ENCODE measurements around the gene APOL2. TPM values are rescaled to one million over a fixed set of nuclear protein-coding genes. Genes with fewer than 3 reads are reported as not detected.
A peak's percentile ranks its signal among the peaks of the same experiment; 100 is the strongest.
"Not testable (repeated sequence)": the region's sequence is repeated elsewhere in the genome, so short reads cannot be mapped to it uniquely, and the experiment has no call there.

Gene APOL2
- total RNA-seq, 2 experiments from 2014 or later: 11.8 to 12.4 TPM

GRCh38 chr22:36253523-36254490, 14.5 kb upstream of the APOL2 start:
- Histone ChIP-seq H3K27ac (ENCODE audit: low read depth, low read length, poor library complexity, severe bottlenecking) (no peak overlapping the region), H3K4me3 (ENCODE audit: low read depth, low read length, poor library complexity, severe bottlenecking) (no peak overlapping the region), H3K4me1 (ENCODE audit: insufficient read depth, low read length, poor library complexity, severe bottlenecking) (peaks cover 15% of the 10 kb centered on the region), H3K9me2 (ENCODE audit: insufficient read depth, low read length) (no peaks in the 10 kb centered on the region), H3K79me2 (ENCODE audit: insufficient read depth, low read depth, low read length) (no peaks in the 10 kb centered on the region), H3K4me2 (ENCODE audit: low read length) (peak overlapping the region; percentile 54), H2AFZ (ENCODE audit: low read length) (peak overlapping the region; percentile 58; the same call in 1 of the 2 replicates), H4K20me1 (ENCODE audit: insufficient read depth, low read length) (no peaks in the 10 kb centered on the region), H3K9me3 (ENCODE audit: low read length) (peaks cover 10% of the 10 kb centered on the region; the same call in 1 of the 2 replicates), H3K36me3 (ENCODE audit: insufficient read depth, low read length) (no peaks in the 10 kb centered on the region)
- intact Hi-C loops (cut with micrococcal nuclease; ENCODE audit: unreplicated experiment): no loop called here
- POLR2A ChIA-PET: interaction anchor here (0.9 to 1.7 kb wide), 2 partner anchors 11 to 16 kb away, joined by 5 read pairs; no protein-coding TSS in a partner anchor
- TF ChIP-seq CTCF (conservative IDR thresholded peaks at IDR 0.05; ENCODE audit: low read length) (no peak), EZH2phosphoT487 (IDR thresholded peaks at IDR 0.05; ENCODE audit: borderline replicate concordance, low read depth, low read length) (no peak)
- CTCF ChIA-PET (ENCODE audit: unreplicated experiment): no interaction called here
- DNase-seq (ENCODE audit: low spot score): no peak
- BruUV-seq (replicated peaks): no TSS peak

- Histone ChIP-seq H3K36me3 (ENCODE audit: insufficient read depth, low read length) (no peaks in the 10 kb centered on the region), H3K9me2 (ENCODE audit: insufficient read depth, low read length) (no peaks in the 10 kb centered on the region), H3K9me3 (ENCODE audit: low read length) (peaks cover 19% of the 10 kb centered on the region), H3K4me3 (ENCODE audit: low read depth, low read length, poor library complexity, severe bottlenecking) (peak within 1 kb of the TSS; percentile 1), H3K27ac (ENCODE audit: low read depth, low read length, poor library complexity, severe bottlenecking) (no peak within 1 kb of the TSS), H3K4me1 (ENCODE audit: insufficient read depth, low read length, poor library complexity, severe bottlenecking) (peaks cover 6% of the 10 kb centered on the region), H3K79me2 (ENCODE audit: insufficient read depth, low read depth, low read length) (no peaks in the 10 kb centered on the region), H2AFZ (ENCODE audit: low read length) (peak within 1 kb of the TSS; percentile 58; the same call in 1 of the 2 replicates), H4K20me1 (ENCODE audit: insufficient read depth, low read length) (no peaks in the 10 kb centered on the region), H3K4me2 (ENCODE audit: low read length) (peak within 1 kb of the TSS; percentile 54)
- intact Hi-C loops (cut with micrococcal nuclease; ENCODE audit: unreplicated experiment): no loop called here
- CTCF ChIA-PET (ENCODE audit: unreplicated experiment): no interaction called here
- no peak for TF ChIP-seq EZH2phosphoT487 (IDR thresholded peaks at IDR 0.05; ENCODE audit: borderline replicate concordance, low read depth, low read length)
- TF ChIP-seq CTCF (conservative IDR thresholded peaks at IDR 0.05; ENCODE audit: low read length): no peak
- no TSS peak for BruUV-seq (replicated peaks)
- POLR2A ChIA-PET: interaction anchor here (0.9 to 1.7 kb wide), 2 partner anchors 10 to 15 kb away, joined by 5 read pairs; no protein-coding TSS in a partner anchor
- peak; percentile 32 for DNase-seq (ENCODE audit: low spot score)
These were observed 13.6 kb upstream of the APOL2 start, which contains the start of gene APOL1 for GRCh38 chr22:36252754-36253522. Gene APOL1, plus strand, starts transcription at chr22:36253133. Its CDS starts 1,823 bp downstream, at chr22:36254956.

DNA sequence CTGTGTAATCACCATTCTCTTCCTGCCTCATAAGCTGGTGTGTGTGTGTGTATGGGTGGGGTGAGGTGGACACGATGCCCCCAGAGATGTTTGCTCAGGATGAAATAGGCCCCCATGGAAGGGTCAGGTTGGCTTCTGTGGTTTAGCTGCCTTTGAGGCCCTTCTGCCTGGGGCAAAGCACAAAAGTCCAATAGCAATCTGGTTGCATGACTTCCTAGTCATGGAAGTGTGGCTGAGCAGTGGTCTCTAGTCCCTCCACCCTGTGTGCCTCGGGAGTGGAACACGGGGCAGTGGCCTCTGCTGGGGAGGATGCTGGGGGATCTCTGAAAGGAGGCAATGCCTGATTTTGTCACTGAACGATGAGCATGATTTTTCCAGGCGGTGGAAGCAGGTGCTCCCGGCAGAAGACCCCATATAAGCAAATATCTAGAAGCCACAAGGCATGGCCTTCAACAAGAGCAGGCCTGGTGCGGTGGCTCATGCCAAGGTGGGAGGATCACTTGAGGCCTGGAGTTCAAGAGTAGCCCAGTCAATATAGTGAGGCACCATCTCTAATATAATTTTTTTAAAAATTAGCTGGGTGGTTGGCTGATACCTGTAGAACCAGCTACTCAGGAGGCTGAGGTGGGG, 12.8 kb upstream of the APOL2 start:
- Histone ChIP-seq H2AFZ (ENCODE audit: low read length) (peak overlapping the region; percentile 58; the same call in 1 of the 2 replicates), H3K9me3 (ENCODE audit: low read length) (peaks cover 21% of the 10 kb centered on the region)
- H3K9me2 ChIP-seq (ENCODE audit: insufficient read depth, low read length); H3K4me3 ChIP-seq (ENCODE audit: low read depth, low read length, poor library complexity, severe bottlenecking); H3K4me2 ChIP-seq (ENCODE audit: low read length); CTCF ChIA-PET (ENCODE audit: unreplicated experiment); H3K4me1 ChIP-seq (ENCODE audit: insufficient read depth, low read length, poor library complexity, severe bottlenecking); intact Hi-C loops (cut with micrococcal nuclease; ENCODE audit: unreplicated experiment); H3K36me3 ChIP-seq (ENCODE audit: insufficient read depth, low read length); DNase-seq (ENCODE audit: low spot score); H3K79me2 ChIP-seq (ENCODE audit: insufficient read depth, low read depth, low read length); BruUV-seq (replicated peaks); H3K27ac ChIP-seq (ENCODE audit: low read depth, low read length, poor library complexity, severe bottlenecking); POLR2A ChIA-PET; H4K20me1 ChIP-seq (ENCODE audit: insufficient read depth, low read length): not testable (repeated sequence)

GRCh38 chr22:36250292-36250960, 11.1 kb upstream of the APOL2 start:
- DNase-seq (ENCODE audit: low spot score); H3K4me3 ChIP-seq (ENCODE audit: low read depth, low read length, poor library complexity, severe bottlenecking); H3K36me3 ChIP-seq (ENCODE audit: insufficient read depth, low read length); H4K20me1 ChIP-seq (ENCODE audit: insufficient read depth, low read length); H3K9me2 ChIP-seq (ENCODE audit: insufficient read depth, low read length); H3K4me2 ChIP-seq (ENCODE audit: low read length); H2AFZ ChIP-seq (ENCODE audit: low read length); BruUV-seq (replicated peaks); CTCF ChIA-PET (ENCODE audit: unreplicated experiment); intact Hi-C loops (cut with micrococcal nuclease; ENCODE audit: unreplicated experiment); H3K79me2 ChIP-seq (ENCODE audit: insufficient read depth, low read depth, low read length); H3K27ac ChIP-seq (ENCODE audit: low read depth, low read length, poor library complexity, severe bottlenecking); H3K4me1 ChIP-seq (ENCODE audit: insufficient read depth, low read length, poor library complexity, severe bottlenecking); POLR2A ChIA-PET: not testable (repeated sequence)
- peaks cover 21% of the 10 kb centered on the region for H3K9me3 ChIP-seq (ENCODE audit: low read length)
